ENCODE data around the gene HOTAIR. TPM values are rescaled to one million over a fixed set of nuclear protein-coding genes. Genes with fewer than 3 reads are reported as not detected.

HOTAIR gene
- total RNA-seq, 1 donor from 2014 or later: not detected

- H3K36me3 Mint-ChIP-seq (ENCODE audit: low read depth): no peaks in the 10 kb centered on the region
- TF ChIP-seq CTCF (conservative IDR thresholded peaks at IDR 0.05): no peak
- DNase-seq (ENCODE audit: low read depth, low spot score): no peak
- H3K27ac Mint-ChIP-seq (ENCODE audit: unreplicated experiment): no peak overlapping the region
- no peaks in the 10 kb centered on the region for H3K9me3 Mint-ChIP-seq
- H3K4me3 Mint-ChIP-seq: no peak overlapping the region
- H3K27me3 Mint-ChIP-seq (ENCODE audit: low read depth): peaks cover 99% of the 10 kb centered on the region
- no peaks in the 10 kb centered on the region for H3K4me1 Mint-ChIP-seq
Measured at GRCh38 chr12:53955036-53955775, 19.5 kb downstream of the HOTAIR start.

DNA sequence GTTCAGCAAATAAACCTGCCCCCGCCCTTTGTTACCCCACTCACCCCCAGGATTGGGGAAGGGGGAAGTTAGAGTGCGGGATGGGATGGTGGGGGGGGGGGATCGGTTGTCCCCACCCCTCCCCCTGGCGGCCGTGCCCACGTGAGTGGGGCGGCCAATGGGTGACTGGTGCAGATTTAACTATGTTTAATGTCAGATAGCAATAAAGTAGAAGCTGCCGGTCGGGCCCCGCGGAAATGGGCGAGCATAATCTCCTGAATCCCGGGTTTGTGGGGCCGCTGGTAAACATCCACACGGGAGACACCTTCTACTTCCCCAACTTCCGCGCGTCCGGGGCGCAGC, 20.1 kb downstream of the HOTAIR start, which contains the start of gene HOXC12:
Gene HOXC12 (plus strand): TSS at position 210 of the 342 bp plus-strand sequence. CDS start 27 bp downstream, at position 237.
- TF ChIP-seq CTCF (conservative IDR thresholded peaks at IDR 0.05): no peak
- Mint-ChIP-seq H3K9me3 (no peaks in the 10 kb centered on the region), H3K27me3 (ENCODE audit: low read depth) (peaks cover 99% of the 10 kb centered on the region), H3K4me3 (no peak within 1 kb of the TSS), H3K27ac (ENCODE audit: unreplicated experiment) (no peak within 1 kb of the TSS), H3K36me3 (ENCODE audit: low read depth) (no peaks in the 10 kb centered on the region), H3K4me1 (no peaks in the 10 kb centered on the region)
- no peak for DNase-seq (ENCODE audit: low read depth, low spot score)

DNA sequence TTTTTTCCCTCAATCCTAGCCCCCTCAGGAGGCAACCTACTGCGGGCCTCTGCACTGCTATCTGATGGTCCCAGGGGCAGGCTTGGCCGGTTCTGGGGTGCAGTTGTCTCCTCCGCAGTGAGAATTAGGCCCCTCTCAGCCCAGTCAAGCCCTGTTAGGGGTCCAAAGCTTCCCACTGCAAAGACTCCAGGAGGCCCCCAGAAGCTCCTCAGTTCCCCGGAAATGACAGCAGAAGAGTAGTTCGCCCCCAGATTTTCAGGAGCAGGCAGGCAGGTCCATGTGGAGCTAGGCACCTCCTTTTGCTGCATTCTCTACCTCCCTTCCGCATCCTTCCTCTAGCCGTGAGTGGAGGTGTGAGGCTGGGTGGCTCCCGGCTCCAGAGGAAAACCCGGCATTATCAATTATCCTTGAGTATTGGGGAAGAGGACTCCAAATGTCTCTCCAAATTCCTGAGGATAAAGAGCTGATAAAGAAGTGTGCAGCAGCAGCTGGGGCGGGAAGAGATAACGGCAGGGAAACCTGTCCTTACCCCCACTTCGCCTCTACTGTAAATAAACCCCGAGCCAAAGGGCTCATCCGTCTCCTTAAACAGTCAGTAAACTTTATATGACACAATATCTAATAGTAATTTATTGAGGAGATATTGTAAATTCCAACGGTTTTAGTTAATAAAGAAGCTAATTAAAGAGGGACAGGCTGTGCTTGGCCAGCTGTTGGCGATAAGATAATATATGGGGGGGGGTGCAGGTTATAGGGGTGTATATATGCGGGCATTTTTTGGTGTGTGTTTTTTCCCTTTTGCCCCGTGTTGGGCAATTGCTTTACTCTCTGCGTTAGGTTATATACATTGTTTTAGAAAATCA, 20.7 kb downstream of the HOTAIR start:
- Mint-ChIP-seq H3K4me1 (no peaks in the 10 kb centered on the region), H3K27ac (ENCODE audit: unreplicated experiment) (no peak overlapping the region), H3K36me3 (ENCODE audit: low read depth) (no peaks in the 10 kb centered on the region), H3K4me3 (no peak overlapping the region), H3K27me3 (ENCODE audit: low read depth) (peaks cover 99% of the 10 kb centered on the region), H3K9me3 (no peaks in the 10 kb centered on the region)
- no peak for TF ChIP-seq CTCF (conservative IDR thresholded peaks at IDR 0.05)
- DNase-seq (ENCODE audit: low read depth, low spot score): no peak

GRCh38 chr12:53952871-53953734, 21.7 kb downstream of the HOTAIR start:
- Mint-ChIP-seq H3K36me3 (ENCODE audit: low read depth) (peaks cover 4% of the 10 kb centered on the region), H3K27me3 (ENCODE audit: low read depth) (peaks cover 99% of the 10 kb centered on the region), H3K4me3 (no peak overlapping the region), H3K27ac (ENCODE audit: unreplicated experiment) (no peak overlapping the region), H3K4me1 (no peaks in the 10 kb centered on the region), H3K9me3 (no peaks in the 10 kb centered on the region)
- no peak for TF ChIP-seq CTCF (conservative IDR thresholded peaks at IDR 0.05)
- no peak for DNase-seq (ENCODE audit: low read depth, low spot score)

DNA sequence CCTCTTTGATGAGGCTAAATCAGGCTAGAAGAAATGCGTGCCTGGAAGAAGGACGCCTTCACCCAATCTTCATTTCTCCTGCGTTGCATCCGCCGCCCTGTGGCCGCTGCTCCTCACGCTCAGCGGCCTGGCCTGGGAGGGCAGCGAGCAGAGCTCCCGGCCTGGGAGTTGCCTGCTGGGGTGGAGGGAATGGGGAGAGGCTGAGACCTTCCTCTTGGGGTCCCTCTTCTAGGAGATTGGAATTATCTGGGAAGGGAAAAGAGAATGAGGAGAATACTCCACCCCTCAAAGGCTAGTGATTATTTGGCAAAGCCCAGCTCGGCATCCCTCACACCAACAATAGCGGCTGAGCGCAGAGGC, 22.4 kb downstream of the HOTAIR start:
- no peaks in the 10 kb centered on the region for H3K4me1 Mint-ChIP-seq
- DNase-seq (ENCODE audit: low read depth, low spot score): no peak
- no peak overlapping the region for H3K27ac Mint-ChIP-seq (ENCODE audit: unreplicated experiment)
- H3K4me3 Mint-ChIP-seq: no peak overlapping the region
- H3K36me3 Mint-ChIP-seq (ENCODE audit: low read depth): peaks cover 4% of the 10 kb centered on the region
- H3K9me3 Mint-ChIP-seq: no peaks in the 10 kb centered on the region
- TF ChIP-seq CTCF (conservative IDR thresholded peaks at IDR 0.05): no peak
- peaks cover 99% of the 10 kb centered on the region for H3K27me3 Mint-ChIP-seq (ENCODE audit: low read depth)
